Type B pancreatic cell (in vitro differentiated cells): ENCODE data around the gene KBTBD3. TPM values are rescaled to one million over a fixed set of nuclear protein-coding genes. Genes with fewer than 3 reads are reported as not detected.
A peak's percentile ranks its signal among the peaks of the same experiment; 100 is the strongest.

Source experiments
- DNase-seq: peaks from one replicate; pipeline ENCODE4 v3.0.0; 2021; ENCODE audit warnings: mixed read lengths; ENCODE audit not compliant: unreplicated experiment; ENCODE audit errors: extremely low spot score
- H3K27ac Mint-ChIP-seq: 2 replicates; pipeline ENCODE4 v1.8.0; 2021; ENCODE audit warnings: mild to moderate bottlenecking, mixed read lengths
- H3K27me3 Mint-ChIP-seq: 2 replicates; pipeline ENCODE4 v1.8.0; 2021; ENCODE audit warnings: mixed read lengths
- H3K36me3 Mint-ChIP-seq: 2 replicates; pipeline ENCODE4 v1.8.0; 2021; ENCODE audit warnings: mixed read lengths
- H3K4me1 Mint-ChIP-seq: one replicate; pipeline ENCODE4 v1.8.0; 2021; ENCODE audit warnings: mixed read lengths; ENCODE audit not compliant: unreplicated experiment
- H3K4me3 Mint-ChIP-seq: 2 replicates; pipeline ENCODE4 v1.8.0; 2021; ENCODE audit warnings: mild to moderate bottlenecking, mixed read lengths
- H3K9me3 Mint-ChIP-seq: 2 replicates; pipeline ENCODE4 v1.8.0; 2021; ENCODE audit warnings: mixed read lengths
- CTCF ChIP-seq: fragments of 200-600 bp; sonication (generic); conservative IDR thresholded peaks from 2 replicates; pipeline ENCODE4 v1.5.0; 2021; ENCODE audit warnings: antibody characterized with exemption, mild to moderate bottlenecking
- long read RNA-seq: library from polyadenylated mRNA; unstranded; transcript quantifications from one replicate; pipeline ENCODE4 v2.0.0, GENCODE V29; 2020
- total RNA-seq: library from RNA; stranded (reverse); gene quantifications from 2 replicates; pipeline ENCODE4 v1.2.1, GENCODE V29; 2021; ENCODE audit warnings: low replicate concordance

KBTBD3 gene, protein sequence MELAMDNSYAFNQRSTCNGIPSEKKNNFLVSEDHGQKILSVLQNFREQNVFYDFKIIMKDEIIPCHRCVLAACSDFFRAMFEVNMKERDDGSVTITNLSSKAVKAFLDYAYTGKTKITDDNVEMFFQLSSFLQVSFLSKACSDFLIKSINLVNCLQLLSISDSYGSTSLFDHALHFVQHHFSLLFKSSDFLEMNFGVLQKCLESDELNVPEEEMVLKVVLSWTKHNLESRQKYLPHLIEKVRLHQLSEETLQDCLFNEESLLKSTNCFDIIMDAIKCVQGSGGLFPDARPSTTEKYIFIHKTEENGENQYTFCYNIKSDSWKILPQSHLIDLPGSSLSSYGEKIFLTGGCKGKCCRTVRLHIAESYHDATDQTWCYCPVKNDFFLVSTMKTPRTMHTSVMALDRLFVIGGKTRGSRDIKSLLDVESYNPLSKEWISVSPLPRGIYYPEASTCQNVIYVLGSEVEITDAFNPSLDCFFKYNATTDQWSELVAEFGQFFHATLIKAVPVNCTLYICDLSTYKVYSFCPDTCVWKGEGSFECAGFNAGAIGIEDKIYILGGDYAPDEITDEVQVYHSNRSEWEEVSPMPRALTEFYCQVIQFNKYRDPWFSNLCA
- 2.9 and 8.6 TPM in 2 replicates for total RNA-seq
- long read RNA-seq, transcript KBTBD3-201 (3 exons, 3,751 nt): major isoform, 6 of 12 reads
- long read RNA-seq, transcript KBTBD3-205 (4 exons, 2,682 nt): major isoform, 6 of 12 reads
- long read RNA-seq, partial matches to known transcripts: 0 of 12 reads
- long read RNA-seq, other reads (novel, unspliced or antisense): 0 of 12 reads

DNA sequence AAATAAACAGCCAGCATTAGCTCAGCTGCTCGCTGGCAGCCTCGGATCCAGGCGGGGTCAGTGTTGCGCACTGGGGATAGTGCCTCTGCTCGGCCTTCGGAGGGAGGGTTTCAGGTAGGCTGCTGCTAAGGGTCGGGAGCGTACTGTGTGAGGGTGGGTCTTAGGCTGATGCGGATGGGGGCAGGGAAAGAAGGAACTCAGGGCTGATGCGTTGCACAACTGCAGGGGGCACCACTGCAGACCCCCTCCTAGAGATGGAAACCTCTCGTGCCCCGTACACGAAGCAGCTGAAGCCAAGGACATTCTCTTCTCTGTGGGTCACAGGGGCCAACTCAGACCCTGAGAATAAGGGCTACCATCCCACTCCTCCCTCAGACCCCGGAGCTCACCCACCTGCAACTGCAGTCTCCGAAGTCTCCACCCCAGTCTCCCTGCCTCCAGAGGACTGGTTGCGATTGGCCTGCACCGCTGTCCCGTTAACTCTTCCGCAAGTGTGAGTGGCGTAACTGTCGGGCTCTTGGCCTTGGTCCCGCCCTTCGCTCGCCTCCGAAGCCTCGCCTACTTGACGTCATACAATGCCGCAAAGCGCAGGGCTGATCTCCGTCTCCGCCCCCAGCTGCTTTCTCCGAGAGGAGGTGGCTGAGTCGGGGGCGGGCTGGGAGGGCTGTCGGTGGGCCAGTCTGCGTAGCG, at the start of gene KBTBD3:
Gene KBTBD3 (minus strand): TSS at position 429 of the 690 bp plus-strand sequence. CDS start 18,250 bp downstream, outside the sequence.
- peak within 1 kb of the TSS; percentile 93 for H3K4me3 Mint-ChIP-seq
- DNase-seq: peak; percentile 97
- H3K27me3 Mint-ChIP-seq: no peaks in the 10 kb centered on the region
- H3K4me1 Mint-ChIP-seq: peaks cover 27% of the 10 kb centered on the region
- H3K27ac Mint-ChIP-seq: peak within 1 kb of the TSS; percentile 92
- H3K36me3 Mint-ChIP-seq: peaks cover 23% of the 10 kb centered on the region
- peak; percentile 66 for TF ChIP-seq CTCF
- H3K9me3 Mint-ChIP-seq: no peaks in the 10 kb centered on the region

GRCh38 chr11:106121570-106122320, 44.6 kb upstream of the KBTBD3 start:
- Mint-ChIP-seq H3K27ac (no peak overlapping the region), H3K27me3 (peaks cover 5% of the 10 kb centered on the region), H3K36me3 (no peaks in the 10 kb centered on the region), H3K4me3 (no peak overlapping the region), H3K4me1 (no peaks in the 10 kb centered on the region), H3K9me3 (no peaks in the 10 kb centered on the region)
- TF ChIP-seq CTCF: no peak
- no peak for DNase-seq

DNA sequence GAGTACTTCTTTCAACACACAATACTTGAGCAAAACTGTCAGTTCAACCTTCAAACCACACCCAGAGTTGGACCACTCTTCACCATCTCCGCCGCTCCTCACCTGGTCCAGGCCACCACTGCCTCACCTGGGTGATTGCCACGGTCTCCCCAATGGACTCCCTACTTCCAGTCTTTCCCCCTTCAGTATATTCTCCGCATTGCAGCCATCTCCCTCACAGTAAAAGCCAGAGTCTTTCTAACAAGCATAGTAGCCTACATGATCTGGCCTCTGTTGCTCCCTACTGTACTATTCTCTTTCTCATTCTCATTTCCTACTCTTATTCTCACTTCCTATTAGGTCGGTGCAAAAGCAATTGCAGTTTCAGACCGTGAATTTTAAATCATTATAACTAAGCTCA, 28.8 kb upstream of the KBTBD3 start:
- H3K4me3 Mint-ChIP-seq: no peak overlapping the region
- no peaks in the 10 kb centered on the region for H3K36me3 Mint-ChIP-seq
- TF ChIP-seq CTCF: no peak
- H3K9me3 Mint-ChIP-seq: no peaks in the 10 kb centered on the region
- H3K27ac Mint-ChIP-seq: no peak overlapping the region
- no peaks in the 10 kb centered on the region for H3K27me3 Mint-ChIP-seq
- no peaks in the 10 kb centered on the region for H3K4me1 Mint-ChIP-seq
- no peak for DNase-seq

DNA sequence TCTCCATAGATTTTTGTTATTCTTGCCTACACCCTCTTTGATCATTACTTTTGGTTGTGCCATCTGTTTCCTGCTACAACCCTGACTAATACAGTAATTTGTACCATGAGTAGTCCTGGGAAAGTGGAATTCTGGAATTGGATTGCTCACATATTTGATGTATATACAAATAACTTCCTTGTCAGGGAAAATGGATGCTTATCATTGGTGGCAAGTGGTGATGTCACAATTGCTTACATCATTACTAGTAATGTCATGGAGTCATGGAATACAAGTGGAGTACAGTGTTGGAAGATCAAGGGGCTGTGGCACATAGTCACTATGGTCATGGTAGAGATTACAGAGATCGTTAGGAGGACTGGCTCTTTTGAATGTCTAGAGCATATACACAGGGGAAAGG, 24.7 kb upstream of the KBTBD3 start:
- Mint-ChIP-seq H3K9me3 (no peaks in the 10 kb centered on the region), H3K27ac (no peak overlapping the region), H3K36me3 (peaks cover 19% of the 10 kb centered on the region), H3K27me3 (no peaks in the 10 kb centered on the region), H3K4me1 (peaks cover 4% of the 10 kb centered on the region), H3K4me3 (no peak overlapping the region)
- DNase-seq: no peak
- TF ChIP-seq CTCF: no peak

DNA sequence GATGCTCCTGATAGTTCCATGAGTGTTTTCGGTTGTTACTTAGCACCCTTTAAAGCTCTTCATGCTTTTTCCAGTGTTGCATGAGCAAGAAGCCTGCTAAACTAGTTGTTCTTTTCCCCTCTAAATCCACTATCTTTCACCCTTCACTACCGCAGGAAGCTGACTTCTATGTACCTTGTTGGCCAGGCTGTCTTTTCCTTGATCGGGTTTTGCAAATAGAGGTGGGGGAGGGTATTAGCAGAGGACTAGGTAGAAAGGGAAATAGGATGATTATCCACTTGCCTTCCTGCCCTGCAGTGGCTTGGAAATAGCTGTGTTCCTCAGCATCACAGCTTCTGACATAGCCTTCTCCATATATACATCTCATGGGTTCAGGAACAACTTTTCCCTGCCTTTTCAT, 24.2 kb upstream of the KBTBD3 start:
- no peaks in the 10 kb centered on the region for H3K9me3 Mint-ChIP-seq
- peaks cover 4% of the 10 kb centered on the region for H3K4me1 Mint-ChIP-seq
- DNase-seq: no peak
- H3K27me3 Mint-ChIP-seq: no peaks in the 10 kb centered on the region
- no peak overlapping the region for H3K27ac Mint-ChIP-seq
- no peak for TF ChIP-seq CTCF
- H3K4me3 Mint-ChIP-seq: no peak overlapping the region
- H3K36me3 Mint-ChIP-seq: peaks cover 23% of the 10 kb centered on the region
